IPS DF 6.9 (cell line): ENCODE measurements around the gene SLC28A3.
"Not testable (repeated sequence)": the region's sequence is repeated elsewhere in the genome, so short reads cannot be mapped to it uniquely, and the experiment has no call there.

ENCODE experiments used
- DNase-seq: peaks from one replicate; pipeline ENCODE4 v3.0.0-alpha.2; 2013; ENCODE audit warnings: low read depth, low spot score
- H3K27ac ChIP-seq: one replicate; pipeline ENCODE4 v1.5.1; 2013; ENCODE audit warnings: low read length, control low read depth
- H3K27me3 ChIP-seq: 2 replicates; pipeline ENCODE4 v1.6.1; 2013; ENCODE audit warnings: mild to moderate bottlenecking, low read length; ENCODE audit not compliant: control insufficient read depth, insufficient read depth
- H3K36me3 ChIP-seq: 2 replicates; pipeline ENCODE4 v1.6.1; 2013; ENCODE audit warnings: low read length; ENCODE audit not compliant: control insufficient read depth, insufficient read depth
- H3K4me1 ChIP-seq: 2 replicates; pipeline ENCODE4 v1.6.1; 2013; ENCODE audit warnings: low read length; ENCODE audit not compliant: control insufficient read depth, insufficient read depth
- H3K4me3 ChIP-seq: 2 replicates; pipeline ENCODE4 v1.5.1; 2013; ENCODE audit warnings: mild to moderate bottlenecking, low read length
- H3K9me3 ChIP-seq: 2 replicates; pipeline ENCODE4 v1.6.1; 2013; ENCODE audit warnings: low read length, inconsistent platforms; ENCODE audit not compliant: control insufficient read depth, insufficient read depth
- WGBS: extraction: QIAGEN DNeasy Blood & Tissue Kit; methylation state at CpG from one replicate; pipeline ENCODE4 v1.1.7; 2013; ENCODE audit warnings: mixed read lengths, missing lambda C conversion rate; ENCODE audit not compliant: insufficient read length, insufficient coverage; 5-methylcytosine and 5-hydroxymethylcytosine counted together

SLC28A3 gene

DNA sequence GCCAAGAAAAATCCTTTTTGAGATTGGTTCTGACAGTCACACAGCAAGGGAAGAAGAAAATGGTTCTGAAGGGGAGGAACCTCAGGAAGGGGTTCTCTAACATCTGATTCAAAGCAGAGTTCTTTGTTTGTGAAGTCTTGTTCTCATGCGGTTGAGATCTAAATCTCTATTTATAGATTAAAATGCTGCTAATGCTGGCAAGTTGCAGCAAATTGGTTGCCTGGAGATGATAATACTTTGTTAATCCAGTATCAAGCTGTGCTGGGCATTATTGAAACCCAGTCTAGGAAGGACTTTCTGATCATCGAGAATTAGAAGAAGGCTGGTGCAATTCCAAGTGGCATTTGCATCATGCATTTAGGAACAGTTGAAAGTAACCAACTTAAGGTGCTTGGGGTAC is 34.0 kb upstream of the SLC28A3 start:
- DNase-seq: no peak
- no peaks in the 10 kb centered on the region for H3K9me3 ChIP-seq
- no peaks in the 10 kb centered on the region for H3K4me1 ChIP-seq
- H3K36me3 ChIP-seq: no peaks in the 10 kb centered on the region
- H3K4me3 ChIP-seq: no peak overlapping the region
- H3K27ac ChIP-seq: no peak overlapping the region
- no peaks in the 10 kb centered on the region for H3K27me3 ChIP-seq
- no CpG with 5 or more reads among the region's 2 CpGs for WGBS

DNA sequence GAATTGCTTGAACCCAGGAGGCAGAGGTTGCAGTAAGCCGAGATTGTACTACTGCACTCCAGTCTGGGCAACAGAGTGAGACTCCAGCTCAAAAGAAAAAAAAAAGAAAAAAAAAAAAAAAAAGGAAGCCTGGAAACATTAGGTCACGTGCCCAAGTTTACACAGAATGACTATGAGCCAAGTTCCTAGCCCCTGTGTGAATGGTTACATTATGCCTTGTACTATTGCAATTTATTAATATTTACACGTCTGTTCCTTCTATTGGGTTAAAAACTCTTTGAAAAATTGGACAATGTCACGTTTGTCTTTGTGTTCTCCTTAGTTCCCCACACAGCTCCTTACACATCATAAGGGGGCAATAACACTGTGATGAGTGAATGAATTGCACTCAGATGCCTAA is 33.5 kb upstream of the SLC28A3 start:
- WGBS: no CpG with 5 or more reads among the region's 4 CpGs
- H3K36me3 ChIP-seq: no peaks in the 10 kb centered on the region
- no peak overlapping the region for H3K4me3 ChIP-seq
- no peaks in the 10 kb centered on the region for H3K9me3 ChIP-seq
- no peaks in the 10 kb centered on the region for H3K27me3 ChIP-seq
- H3K27ac ChIP-seq: no peak overlapping the region
- H3K4me1 ChIP-seq: no peaks in the 10 kb centered on the region
- no peak for DNase-seq

DNA sequence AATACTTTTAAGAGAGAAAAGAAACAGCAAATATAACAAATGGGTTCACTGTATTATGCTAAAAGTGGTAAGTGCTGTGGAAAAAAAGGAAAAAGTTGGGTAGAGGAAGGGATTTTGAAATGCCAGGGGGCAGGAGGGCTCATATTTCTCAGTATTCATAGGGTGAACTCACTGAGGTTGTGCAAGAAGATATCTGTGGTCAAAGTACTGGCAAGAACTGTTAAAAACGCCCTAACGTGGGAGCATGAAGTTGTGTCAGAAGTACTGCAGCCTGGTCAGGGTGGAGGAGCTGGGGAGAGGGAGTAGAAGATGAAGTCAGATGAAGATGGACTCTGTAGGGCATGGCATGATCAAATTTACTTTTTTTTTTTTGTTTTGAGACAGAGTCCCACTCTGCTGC is 31.2 kb upstream of the SLC28A3 start:
- no peaks in the 10 kb centered on the region for H3K9me3 ChIP-seq
- no peaks in the 10 kb centered on the region for H3K27me3 ChIP-seq
- H3K27ac ChIP-seq: no peak overlapping the region
- no peak overlapping the region for H3K4me3 ChIP-seq
- H3K4me1 ChIP-seq: no peaks in the 10 kb centered on the region
- no peaks in the 10 kb centered on the region for H3K36me3 ChIP-seq
- no peak for DNase-seq
- no CpG with 5 or more reads among the region's 2 CpGs for WGBS

DNA sequence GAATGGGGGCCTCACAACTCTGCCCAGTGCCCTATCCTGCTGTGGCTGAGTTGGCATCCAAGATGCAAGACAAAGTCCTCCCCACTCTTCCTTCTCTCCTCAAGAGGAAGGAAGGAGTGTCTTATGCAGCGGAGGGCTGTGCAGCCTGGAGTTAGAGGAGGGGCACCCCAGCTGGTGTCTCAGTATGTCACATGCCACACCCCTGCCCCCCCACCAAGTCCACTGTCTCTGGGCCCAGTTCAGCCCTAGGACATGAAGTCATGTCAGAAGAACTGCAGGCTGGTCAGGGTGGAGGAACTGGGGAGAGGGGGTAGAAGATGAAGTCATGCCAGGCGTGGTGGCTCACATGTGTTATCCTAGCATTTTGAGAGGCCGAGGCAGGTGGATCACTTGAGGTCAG is 28.0 kb upstream of the SLC28A3 start:
- no peak overlapping the region for H3K27ac ChIP-seq
- DNase-seq: no peak
- no peak overlapping the region for H3K4me3 ChIP-seq
- H3K36me3 ChIP-seq: no peaks in the 10 kb centered on the region
- H3K27me3 ChIP-seq: no peaks in the 10 kb centered on the region
- no peaks in the 10 kb centered on the region for H3K4me1 ChIP-seq
- no CpG with 5 or more reads among the region's 3 CpGs for WGBS
- H3K9me3 ChIP-seq: no peaks in the 10 kb centered on the region

DNA sequence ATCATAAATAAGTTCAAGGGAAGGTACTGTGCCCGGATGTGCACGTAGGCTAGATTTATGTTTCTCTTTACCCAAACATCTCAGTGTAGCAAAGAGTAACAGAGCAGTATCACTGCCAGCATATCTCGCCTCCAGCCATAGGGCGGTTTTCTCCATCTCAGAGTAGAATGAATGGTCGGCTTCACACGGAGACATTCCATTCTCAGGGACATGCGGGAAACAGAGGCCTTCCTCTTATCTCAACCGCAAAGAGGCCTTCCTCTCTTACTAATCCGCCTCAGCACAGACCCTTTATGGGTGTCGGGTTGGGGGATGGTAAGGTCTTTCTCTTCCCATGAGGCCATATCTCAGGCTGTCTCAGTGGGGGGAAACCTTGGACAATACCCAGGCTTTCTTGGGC is 27.2 kb upstream of the SLC28A3 start:
- WGBS: no CpG with 5 or more reads among the region's 10 CpGs
- not testable (repeated sequence) for H3K9me3 ChIP-seq, H3K4me1 ChIP-seq, H3K36me3 ChIP-seq, H3K27ac ChIP-seq, H3K4me3 ChIP-seq, H3K27me3 ChIP-seq, DNase-seq

DNA sequence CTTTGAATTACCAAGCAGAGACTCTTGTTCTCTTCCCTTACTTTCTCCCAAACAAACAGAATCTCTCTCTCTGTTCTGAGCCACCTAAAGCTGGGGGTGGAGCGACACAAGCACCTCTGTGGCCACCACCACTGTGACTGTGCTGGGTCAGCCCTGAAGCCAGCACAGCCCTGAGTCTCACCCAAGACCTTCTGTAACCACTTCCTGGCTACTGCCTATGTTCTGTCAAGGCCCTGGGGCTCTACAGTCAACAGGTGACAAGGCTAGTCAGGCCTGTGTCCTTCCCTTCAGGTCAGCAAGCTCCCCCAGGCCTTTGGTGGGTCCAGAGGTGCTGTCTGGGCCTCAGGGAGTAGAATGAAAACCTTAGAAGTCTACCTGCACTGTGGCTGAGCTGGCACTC is 26.1 kb upstream of the SLC28A3 start:
- no peaks in the 10 kb centered on the region for H3K27me3 ChIP-seq
- no peak for DNase-seq
- no peaks in the 10 kb centered on the region for H3K4me1 ChIP-seq
- no peak overlapping the region for H3K4me3 ChIP-seq
- WGBS: no CpG with 5 or more reads among the region's 1 CpG
- H3K27ac ChIP-seq: no peak overlapping the region
- no peaks in the 10 kb centered on the region for H3K9me3 ChIP-seq
- H3K36me3 ChIP-seq: no peaks in the 10 kb centered on the region

DNA sequence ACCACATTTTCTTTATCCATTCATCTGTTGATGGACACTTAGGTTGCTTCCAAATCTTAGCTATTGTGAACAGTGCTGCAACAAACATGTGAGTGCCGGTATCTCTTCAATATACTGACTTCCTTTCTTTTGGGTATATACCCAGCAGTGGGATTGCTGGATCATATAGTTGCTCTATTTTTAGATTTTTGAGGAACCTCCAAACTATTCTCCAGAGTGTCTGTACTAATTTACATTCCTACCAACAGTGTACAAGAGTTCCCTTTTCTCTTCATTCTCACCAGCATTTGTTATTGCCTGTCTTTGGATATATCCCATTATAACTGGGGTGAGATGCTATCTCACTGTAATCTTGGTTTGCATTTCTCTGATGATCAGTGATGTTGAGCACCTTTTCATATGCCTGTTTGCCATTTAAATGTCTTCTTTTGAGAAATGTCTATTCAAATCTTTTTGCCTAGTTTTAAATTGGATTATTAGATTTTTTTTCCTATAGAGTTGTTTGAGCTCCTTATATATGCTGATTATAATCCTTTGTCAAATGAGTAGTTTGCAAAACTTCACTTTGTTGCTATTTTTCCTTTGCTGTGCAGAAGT is 24.4 kb upstream of the SLC28A3 start:
- H3K9me3 ChIP-seq, H3K27me3 ChIP-seq, DNase-seq, H3K27ac ChIP-seq, H3K4me3 ChIP-seq, H3K4me1 ChIP-seq, H3K36me3 ChIP-seq: not testable (repeated sequence)
- no CpG with 5 or more reads among the region's 1 CpG for WGBS

DNA sequence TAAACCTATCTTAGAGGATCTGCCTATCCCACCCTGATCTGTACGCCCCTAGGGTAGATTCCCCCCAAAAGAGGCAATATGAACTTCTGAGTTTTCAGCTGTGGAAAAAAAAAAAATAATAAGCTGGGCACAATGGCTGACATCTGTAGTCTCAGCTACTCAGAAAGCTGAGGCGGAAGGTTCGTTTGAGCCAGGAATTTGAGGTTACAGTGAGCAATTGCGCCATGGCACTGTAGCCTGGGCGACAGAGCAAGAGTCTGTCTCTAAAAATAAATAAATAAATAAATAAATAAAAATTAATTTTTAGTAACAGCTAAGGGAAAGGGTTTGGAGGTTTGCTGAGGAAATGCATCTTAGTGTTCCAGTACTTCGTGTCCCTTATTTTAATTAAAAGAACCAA is 21.1 kb upstream of the SLC28A3 start:
- no CpG with 5 or more reads among the region's 6 CpGs for WGBS
- no peaks in the 10 kb centered on the region for H3K27me3 ChIP-seq
- H3K4me3 ChIP-seq: no peak overlapping the region
- no peaks in the 10 kb centered on the region for H3K9me3 ChIP-seq
- H3K27ac ChIP-seq: no peak overlapping the region
- DNase-seq: no peak
- no peaks in the 10 kb centered on the region for H3K36me3 ChIP-seq
- H3K4me1 ChIP-seq: no peaks in the 10 kb centered on the region

DNA sequence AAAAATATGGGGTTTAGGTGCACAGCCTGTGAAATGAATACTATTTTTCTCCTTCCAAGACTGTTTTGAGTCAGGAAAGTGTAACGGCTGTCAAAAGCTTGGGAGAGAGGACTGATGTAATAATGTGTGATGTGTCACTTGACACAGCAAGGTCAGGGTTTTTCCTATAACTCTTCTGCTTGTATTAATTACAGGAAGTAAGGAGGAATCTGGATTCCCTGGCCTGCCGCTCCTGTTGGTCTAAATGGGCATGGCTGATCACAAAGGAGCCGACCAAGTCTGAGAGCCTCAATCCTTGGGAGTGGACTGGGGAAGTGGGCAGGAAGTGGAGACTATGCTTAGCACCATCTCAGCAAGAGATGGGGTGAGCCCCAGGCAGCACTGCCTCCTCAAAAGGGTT is 16.7 kb upstream of the SLC28A3 start:
- no peaks in the 10 kb centered on the region for H3K9me3 ChIP-seq
- no CpG with 5 or more reads among the region's 3 CpGs for WGBS
- H3K27me3 ChIP-seq: no peaks in the 10 kb centered on the region
- DNase-seq: no peak
- H3K4me1 ChIP-seq: no peaks in the 10 kb centered on the region
- H3K4me3 ChIP-seq: no peak overlapping the region
- H3K36me3 ChIP-seq: no peaks in the 10 kb centered on the region
- H3K27ac ChIP-seq: no peak overlapping the region

DNA sequence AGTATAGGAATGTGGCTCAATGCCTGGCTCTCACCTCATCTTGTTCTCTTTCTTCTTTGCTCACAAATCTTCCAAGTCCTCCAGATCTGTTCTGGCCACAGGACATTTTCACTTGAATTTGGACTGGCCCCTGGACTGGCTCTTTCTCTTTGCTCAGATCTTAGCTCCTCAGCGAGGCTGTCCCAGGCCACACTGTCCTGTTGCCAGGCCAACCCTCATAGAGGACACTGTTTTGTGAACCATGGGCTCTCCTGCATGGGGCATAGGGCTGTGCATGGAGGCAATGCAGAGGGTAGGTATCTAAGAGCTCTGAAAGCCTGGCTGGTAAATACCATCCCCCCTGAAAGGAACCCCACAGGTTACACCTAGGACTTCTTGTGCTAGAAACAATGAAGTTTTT is 13.5 kb upstream of the SLC28A3 start:
- H3K27ac ChIP-seq: no peak overlapping the region

DNA sequence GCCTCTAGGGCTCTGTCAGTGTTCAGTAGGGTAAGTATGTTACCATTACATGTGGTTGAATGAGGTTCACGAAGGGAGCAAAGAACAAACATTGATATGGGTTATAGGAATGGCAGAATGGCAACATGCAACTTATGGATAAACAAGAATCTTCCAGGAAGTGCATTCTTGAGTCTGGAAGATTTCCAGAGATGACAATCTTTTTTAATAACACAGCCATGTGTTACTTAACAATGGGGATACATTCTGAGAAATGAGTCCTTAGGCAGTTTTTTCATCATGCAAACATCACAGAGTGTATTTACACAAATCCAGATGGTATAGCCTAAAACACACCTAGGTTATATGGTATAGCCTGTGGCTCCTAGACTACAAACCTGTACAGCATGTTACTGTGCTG is 9.1 kb upstream of the SLC28A3 start:
- Histone ChIP-seq H3K9me3 (no peaks in the 10 kb centered on the region), H3K36me3 (no peaks in the 10 kb centered on the region), H3K27me3 (no peaks in the 10 kb centered on the region), H3K4me3 (no peak overlapping the region), H3K27ac (no peak overlapping the region), H3K4me1 (no peaks in the 10 kb centered on the region)
- no CpG with 5 or more reads among the region's 1 CpG for WGBS
- DNase-seq: no peak

More for the DNA sequence above, 13.5 kb upstream of the SLC28A3 start:
- no peak for DNase-seq
- no peaks in the 10 kb centered on the region for H3K27me3 ChIP-seq
- WGBS: no CpG with 5 or more reads among the region's 1 CpG
- H3K36me3 ChIP-seq: no peaks in the 10 kb centered on the region
- H3K9me3 ChIP-seq: no peaks in the 10 kb centered on the region
- H3K4me3 ChIP-seq: no peak overlapping the region
- H3K4me1 ChIP-seq: no peaks in the 10 kb centered on the region
